Measurements from ENCODE around the gene DCAF8. TPM values are rescaled to one million over a fixed set of nuclear protein-coding genes. Genes with fewer than 3 reads are reported as not detected.
A peak's percentile ranks its signal among the peaks of the same experiment; 100 is the strongest.

DCAF8 gene
- total RNA-seq, 1 donor from 2014 or later = 163 TPM

GRCh38 chr1:160217481-160218051, 44.8 kb downstream of the DCAF8 start:
- peak overlapping the region; percentile 56 for H3K27ac Mint-ChIP-seq (ENCODE audit: unreplicated experiment)
- no peaks in the 10 kb centered on the region for H3K9me3 Mint-ChIP-seq (ENCODE audit: unreplicated experiment)
- DNase-seq (ENCODE audit: extremely low spot score, unreplicated experiment) = peak; percentile 63
- TF ChIP-seq, protein P1, sequence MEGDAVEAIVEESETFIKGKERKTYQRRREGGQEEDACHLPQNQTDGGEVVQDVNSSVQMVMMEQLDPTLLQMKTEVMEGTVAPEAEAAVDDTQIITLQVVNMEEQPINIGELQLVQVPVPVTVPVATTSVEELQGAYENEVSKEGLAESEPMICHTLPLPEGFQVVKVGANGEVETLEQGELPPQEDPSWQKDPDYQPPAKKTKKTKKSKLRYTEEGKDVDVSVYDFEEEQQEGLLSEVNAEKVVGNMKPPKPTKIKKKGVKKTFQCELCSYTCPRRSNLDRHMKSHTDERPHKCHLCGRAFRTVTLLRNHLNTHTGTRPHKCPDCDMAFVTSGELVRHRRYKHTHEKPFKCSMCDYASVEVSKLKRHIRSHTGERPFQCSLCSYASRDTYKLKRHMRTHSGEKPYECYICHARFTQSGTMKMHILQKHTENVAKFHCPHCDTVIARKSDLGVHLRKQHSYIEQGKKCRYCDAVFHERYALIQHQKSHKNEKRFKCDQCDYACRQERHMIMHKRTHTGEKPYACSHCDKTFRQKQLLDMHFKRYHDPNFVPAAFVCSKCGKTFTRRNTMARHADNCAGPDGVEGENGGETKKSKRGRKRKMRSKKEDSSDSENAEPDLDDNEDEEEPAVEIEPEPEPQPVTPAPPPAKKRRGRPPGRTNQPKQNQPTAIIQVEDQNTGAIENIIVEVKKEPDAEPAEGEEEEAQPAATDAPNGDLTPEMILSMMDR (IDR thresholded peaks at IDR 0.05) = no peak
- H3K4me1 Mint-ChIP-seq (ENCODE audit: unreplicated experiment) = peaks cover 33% of the 10 kb centered on the region
- H3K4me3 Mint-ChIP-seq (ENCODE audit: unreplicated experiment) = no peak overlapping the region
- peaks cover 43% of the 10 kb centered on the region for H3K36me3 Mint-ChIP-seq (ENCODE audit: unreplicated experiment)
- no peaks in the 10 kb centered on the region for H3K27me3 Mint-ChIP-seq (ENCODE audit: unreplicated experiment)

DNA sequence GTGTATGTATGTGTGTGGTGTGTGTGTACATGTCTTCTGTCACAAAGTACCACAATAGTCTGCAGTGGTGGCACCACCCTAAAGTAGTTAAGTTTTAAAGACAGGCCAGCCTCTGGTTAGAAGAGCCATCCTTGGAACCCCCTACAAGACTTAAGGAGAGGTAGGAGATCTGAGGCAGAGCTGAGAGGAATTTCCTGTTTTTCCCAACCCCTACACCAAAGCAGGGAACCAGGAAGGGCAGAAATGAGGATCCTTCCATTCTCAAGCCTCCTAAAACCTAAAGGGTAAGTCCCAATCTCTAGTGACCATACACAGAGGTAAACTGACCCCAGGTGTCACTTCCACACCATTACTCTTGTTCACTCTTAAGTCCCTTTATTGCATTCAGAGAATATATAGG, 46.0 kb downstream of the DCAF8 start:
- peak; percentile 13 for DNase-seq (ENCODE audit: extremely low spot score, unreplicated experiment)
- H3K27me3 Mint-ChIP-seq (ENCODE audit: unreplicated experiment) = no peaks in the 10 kb centered on the region
- TF ChIP-seq, protein P1 (IDR thresholded peaks at IDR 0.05) = no peak
- H3K9me3 Mint-ChIP-seq (ENCODE audit: unreplicated experiment) = no peaks in the 10 kb centered on the region
- peaks cover 46% of the 10 kb centered on the region for H3K36me3 Mint-ChIP-seq (ENCODE audit: unreplicated experiment)
- peaks cover 33% of the 10 kb centered on the region for H3K4me1 Mint-ChIP-seq (ENCODE audit: unreplicated experiment)
- H3K4me3 Mint-ChIP-seq (ENCODE audit: unreplicated experiment) = no peak overlapping the region
- H3K27ac Mint-ChIP-seq (ENCODE audit: unreplicated experiment) = peak overlapping the region; percentile 9

DNA sequence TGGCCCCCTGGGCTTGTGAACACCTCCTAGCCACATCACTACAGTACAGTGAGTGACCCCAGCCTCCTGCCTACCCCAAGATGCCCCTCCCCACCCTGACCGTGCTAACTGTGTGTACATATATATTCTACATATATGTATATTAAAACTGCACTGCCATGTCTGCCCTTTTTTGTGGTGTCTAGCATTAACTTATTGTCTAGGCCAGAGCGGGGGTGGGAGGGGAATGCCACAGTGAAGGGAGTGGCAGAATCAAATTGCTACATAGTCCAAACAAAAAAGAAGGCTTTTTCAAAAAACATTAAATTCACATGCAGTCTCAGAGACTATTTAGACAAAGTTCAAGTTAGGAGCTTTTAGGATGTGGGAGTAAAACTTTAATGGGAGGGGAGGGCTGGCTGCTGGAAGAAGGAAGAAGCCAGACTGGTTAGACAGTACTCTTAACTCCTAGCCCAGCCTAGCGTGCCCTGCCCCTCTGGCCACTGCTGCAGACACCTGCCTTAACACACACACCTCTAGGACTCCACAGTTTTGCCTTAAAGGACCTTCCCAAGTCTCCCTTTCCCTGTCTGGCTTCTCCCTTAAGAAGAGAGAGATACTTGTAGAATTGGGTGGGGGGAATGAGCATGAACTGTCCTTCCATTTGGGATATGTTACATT, 47.7 kb downstream of the DCAF8 start:
- Mint-ChIP-seq H3K4me1 (ENCODE audit: unreplicated experiment) (peaks cover 26% of the 10 kb centered on the region), H3K27ac (ENCODE audit: unreplicated experiment) (no peak overlapping the region), H3K4me3 (ENCODE audit: unreplicated experiment) (no peak overlapping the region), H3K36me3 (ENCODE audit: unreplicated experiment) (peaks cover 56% of the 10 kb centered on the region), H3K27me3 (ENCODE audit: unreplicated experiment) (no peaks in the 10 kb centered on the region), H3K9me3 (ENCODE audit: unreplicated experiment) (no peaks in the 10 kb centered on the region)
- peak; percentile 42 for DNase-seq (ENCODE audit: extremely low spot score, unreplicated experiment)
- TF ChIP-seq, protein P1 (IDR thresholded peaks at IDR 0.05) = no peak

GRCh38 chr1:160211046-160211790, 51.1 kb downstream of the DCAF8 start:
- no peak overlapping the region for H3K4me3 Mint-ChIP-seq (ENCODE audit: unreplicated experiment)
- TF ChIP-seq, protein P1 (IDR thresholded peaks at IDR 0.05) = no peak
- H3K27ac Mint-ChIP-seq (ENCODE audit: unreplicated experiment) = peak overlapping the region; percentile 44
- no peaks in the 10 kb centered on the region for H3K27me3 Mint-ChIP-seq (ENCODE audit: unreplicated experiment)
- peaks cover 51% of the 10 kb centered on the region for H3K36me3 Mint-ChIP-seq (ENCODE audit: unreplicated experiment)
- peaks cover 36% of the 10 kb centered on the region for H3K4me1 Mint-ChIP-seq (ENCODE audit: unreplicated experiment)
- DNase-seq (ENCODE audit: extremely low spot score, unreplicated experiment) = no peak
- H3K9me3 Mint-ChIP-seq (ENCODE audit: unreplicated experiment) = no peaks in the 10 kb centered on the region

DNA sequence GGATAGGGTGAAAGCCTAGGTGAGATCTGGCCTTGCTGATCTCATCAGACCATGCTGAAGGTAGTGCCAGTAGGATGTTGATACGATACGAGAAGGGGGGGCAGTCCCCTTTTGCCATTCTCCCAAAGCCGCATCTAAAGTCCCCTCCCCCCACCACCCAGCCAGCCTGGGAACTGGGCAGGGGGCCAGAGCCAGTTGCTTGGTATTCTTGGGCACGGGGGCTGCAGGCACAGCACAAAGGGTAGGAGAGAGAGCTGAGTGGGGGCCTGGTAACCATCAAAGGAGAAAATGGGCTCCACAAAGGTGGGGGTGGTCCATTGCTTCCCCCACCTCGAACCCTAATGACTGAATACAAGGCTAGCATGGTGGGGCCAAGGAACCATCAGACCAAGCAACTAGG, 51.8 kb downstream of the DCAF8 start:
- DNase-seq (ENCODE audit: extremely low spot score, unreplicated experiment) = no peak
- no peak overlapping the region for H3K4me3 Mint-ChIP-seq (ENCODE audit: unreplicated experiment)
- H3K36me3 Mint-ChIP-seq (ENCODE audit: unreplicated experiment) = peaks cover 47% of the 10 kb centered on the region
- no peaks in the 10 kb centered on the region for H3K27me3 Mint-ChIP-seq (ENCODE audit: unreplicated experiment)
- TF ChIP-seq, protein P1 (IDR thresholded peaks at IDR 0.05) = no peak
- peak overlapping the region; percentile 47 for H3K27ac Mint-ChIP-seq (ENCODE audit: unreplicated experiment)
- H3K9me3 Mint-ChIP-seq (ENCODE audit: unreplicated experiment) = no peaks in the 10 kb centered on the region
- H3K4me1 Mint-ChIP-seq (ENCODE audit: unreplicated experiment) = peaks cover 38% of the 10 kb centered on the region
